Activated CD4-positive, alpha-beta T cell treated with anti-CD3 and anti-CD28 coated beads, Interleukin-2, amount 50 U/mL, for 4 hours (primary cell): ENCODE data around the gene TXNRD3.

ENCODE experiments used
- DNase-seq, 2 experiments: peaks; one replicate each; pipeline ENCODE4 v3.0.0-alpha.2; 2020

Gene TXNRD3

DNA sequence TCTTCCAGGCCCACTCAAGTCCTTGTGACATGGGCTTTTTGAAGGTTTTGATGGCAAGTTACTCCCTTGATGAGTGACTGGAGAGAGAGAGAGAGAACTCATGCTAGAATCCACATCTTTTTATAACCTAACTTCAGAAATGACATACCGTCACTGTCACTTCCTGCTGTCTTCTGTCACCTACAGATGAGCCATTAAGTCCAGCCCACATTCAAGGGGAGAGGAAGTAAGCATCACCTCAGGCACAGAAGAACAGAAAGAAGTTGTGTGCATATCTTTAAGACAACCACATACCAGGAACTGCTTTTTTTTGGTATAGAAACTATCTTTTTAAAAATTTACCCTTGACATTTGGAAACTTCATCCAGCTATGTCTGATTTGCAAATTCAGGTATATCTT, 16.6 kb upstream of the TXNRD3 start:
- DNase-seq = no peak

GRCh38 chr3:126668450-126669401, 13.8 kb upstream of the TXNRD3 start:
- no peak for DNase-seq

- no peak for DNase-seq
Observed at GRCh38 chr3:126667631-126668449, 12.9 kb upstream of the TXNRD3 start.

DNA sequence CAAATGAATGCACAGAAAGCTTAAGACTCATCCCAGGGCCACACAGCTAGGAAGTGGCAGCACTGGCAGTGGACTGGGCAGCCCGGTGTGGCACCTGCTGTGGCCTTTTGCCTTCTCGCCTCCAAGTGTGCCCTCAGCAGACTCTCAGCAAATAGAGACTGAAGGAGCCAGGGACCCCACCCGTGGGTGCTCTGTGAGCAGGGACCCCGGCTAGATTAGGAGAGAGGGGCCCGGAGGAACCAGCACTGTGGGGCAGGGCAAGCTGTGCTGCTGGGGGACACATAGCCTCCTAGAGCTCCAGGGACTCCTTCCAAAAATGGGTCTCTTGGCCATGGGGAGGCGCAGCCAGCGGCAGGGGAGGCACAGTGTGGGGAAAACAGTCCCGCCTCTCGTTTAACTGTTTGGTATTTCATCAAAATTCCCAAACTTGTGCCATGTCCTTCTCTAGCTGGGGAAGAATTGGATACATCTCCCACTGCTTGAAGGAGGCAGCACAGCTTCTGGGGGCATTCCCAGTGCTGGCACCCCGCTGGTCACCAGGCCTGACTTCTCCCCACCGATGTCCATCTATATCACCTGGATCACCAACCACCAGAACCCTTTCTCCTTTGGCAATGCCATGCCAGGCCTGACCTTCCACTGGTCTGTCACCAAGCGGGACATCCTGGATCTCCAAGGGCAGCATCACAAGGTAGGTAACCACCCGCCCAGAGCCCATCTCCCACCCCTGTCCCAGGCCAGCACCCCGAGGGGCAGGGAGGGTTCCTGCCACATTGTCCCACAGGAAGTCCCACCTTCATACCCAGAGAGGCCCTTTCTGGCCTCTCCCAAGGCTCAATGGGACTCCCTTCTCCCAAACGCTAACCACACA, 12.0 kb upstream of the TXNRD3 start:
- DNase-seq = no peak

DNA sequence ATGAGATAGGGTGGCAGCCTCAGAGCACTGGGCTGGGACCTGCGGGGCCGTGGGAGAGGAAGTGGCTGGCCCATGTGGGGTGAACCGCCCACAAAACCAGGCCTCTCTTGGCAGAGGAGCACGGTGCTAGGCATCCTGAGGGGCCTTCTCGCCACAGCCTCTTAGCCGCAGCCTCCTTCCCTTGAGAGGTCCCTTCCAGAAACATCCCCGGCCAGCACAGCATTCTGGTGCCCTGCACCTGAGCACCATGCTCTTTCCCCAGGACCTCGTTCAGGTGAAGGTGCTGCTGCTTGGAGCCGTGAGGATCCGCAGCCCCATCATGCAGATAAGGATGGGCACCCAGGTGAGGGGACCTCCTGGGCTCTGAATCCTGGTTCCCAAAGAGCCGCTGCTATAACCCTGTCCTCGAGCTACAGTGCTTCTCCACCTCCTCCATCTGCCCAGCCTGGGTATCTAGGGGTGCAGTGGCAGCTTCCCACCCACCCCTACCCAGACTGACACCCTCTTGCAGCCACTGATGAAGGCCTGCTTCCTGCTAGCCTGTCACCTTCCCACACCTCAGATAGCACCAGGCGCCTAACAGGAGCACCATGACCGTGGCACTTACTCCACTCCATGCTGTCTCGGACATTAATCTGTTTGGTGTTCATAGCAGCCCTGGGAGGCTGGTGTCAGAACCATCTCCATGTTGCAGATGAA, 11.2 kb upstream of the TXNRD3 start:
- no peak for DNase-seq

- no peak for DNase-seq
Observed at GRCh38 chr3:126665221-126665936, 10.5 kb upstream of the TXNRD3 start.

DNA sequence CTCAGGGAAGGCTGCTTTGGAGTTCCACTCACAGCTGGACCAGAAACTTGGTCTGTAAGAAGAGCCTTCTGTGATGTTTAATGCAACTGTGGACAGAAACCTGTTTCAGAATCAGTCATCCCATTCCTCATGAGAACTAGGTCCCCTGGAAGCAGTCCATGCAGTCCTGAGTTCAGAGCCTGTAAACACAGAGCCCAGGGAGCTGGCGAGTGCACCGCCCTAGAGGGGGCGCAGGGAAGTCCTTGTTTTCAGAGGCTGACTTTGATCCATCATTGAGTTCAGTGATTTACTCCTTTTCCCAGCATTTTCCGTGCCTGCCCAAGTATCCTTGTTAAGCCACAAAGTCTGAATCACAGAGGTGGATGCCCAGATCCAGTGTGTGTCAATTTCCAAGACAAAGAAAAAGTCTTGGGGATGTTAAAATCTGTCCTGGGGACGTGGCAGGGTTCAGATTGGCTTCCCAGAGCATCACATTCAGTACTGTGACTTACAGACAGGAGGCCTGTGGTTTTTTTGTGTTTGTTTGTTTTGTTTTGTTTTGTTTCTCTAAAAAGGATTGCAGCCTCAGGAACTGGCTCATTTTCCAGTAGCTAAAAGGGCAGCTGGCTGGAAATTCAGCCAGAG, 9.8 kb upstream of the TXNRD3 start:
- no peak for DNase-seq

DNA sequence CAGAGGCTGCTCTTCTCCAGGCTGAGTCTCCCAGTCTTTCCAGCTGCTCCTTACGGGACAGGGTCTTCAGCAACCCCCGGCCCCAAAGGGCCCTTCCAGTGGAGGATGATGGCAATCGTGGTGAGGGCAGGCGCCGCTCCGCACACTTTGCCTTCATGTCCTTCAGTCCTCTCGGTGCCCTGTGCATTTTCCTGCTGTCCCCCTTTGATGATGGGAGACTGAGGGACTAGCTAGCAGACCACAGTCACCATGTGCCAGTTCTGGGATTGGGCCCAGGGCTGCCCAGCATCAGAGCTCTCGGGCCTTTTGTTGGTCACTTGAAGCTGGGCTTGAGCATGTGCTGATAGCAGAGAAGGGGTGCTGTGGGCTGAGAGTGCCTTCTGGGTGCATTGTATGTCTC, 8.8 kb upstream of the TXNRD3 start:
- DNase-seq = no peak

DNA sequence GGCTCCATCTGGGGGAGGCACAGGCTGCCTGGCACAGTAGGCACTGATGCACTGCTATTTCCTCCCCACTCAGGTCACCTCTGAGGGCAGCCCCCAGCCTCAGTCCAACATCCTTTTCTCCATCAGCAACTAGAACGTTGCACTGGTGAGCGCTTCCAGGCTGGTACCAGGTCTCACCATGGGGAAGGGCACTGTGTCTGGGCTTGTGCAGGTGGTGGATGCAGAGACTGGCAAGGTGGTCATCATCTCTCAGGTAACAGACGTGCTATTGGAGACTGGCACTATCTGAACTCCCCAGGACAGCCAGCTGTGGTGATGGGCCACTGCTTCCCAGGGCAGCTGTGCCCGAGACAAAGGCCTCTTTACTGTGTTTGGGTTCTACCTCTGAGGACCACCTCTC, 8.3 kb upstream of the TXNRD3 start:
- DNase-seq = no peak

- no peak for DNase-seq
Observed at GRCh38 chr3:126661532-126662364, 6.8 kb upstream of the TXNRD3 start.

- no peak for DNase-seq
Observed at GRCh38 chr3:126659915-126660886, 5.3 kb upstream of the TXNRD3 start.

DNA sequence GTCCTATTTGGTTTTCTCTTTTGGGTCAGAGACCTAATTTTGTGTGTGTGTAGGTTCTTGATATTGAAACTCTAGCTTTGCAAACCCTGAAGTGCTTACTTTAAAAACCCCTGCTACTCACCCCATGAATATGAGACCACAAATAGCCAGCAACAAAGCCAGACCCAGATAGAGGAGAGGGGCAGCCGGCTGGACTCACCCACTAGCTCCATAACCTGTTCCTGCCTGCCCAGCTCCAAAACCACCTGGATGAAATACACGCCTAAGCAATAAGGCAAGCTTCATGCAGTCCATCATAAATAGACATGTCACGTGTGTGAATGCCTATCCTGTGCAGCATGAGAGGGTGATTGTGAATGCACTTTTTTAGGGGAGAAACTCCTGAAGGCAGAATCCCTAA, 3.7 kb upstream of the TXNRD3 start:
- no peak for DNase-seq

DNA sequence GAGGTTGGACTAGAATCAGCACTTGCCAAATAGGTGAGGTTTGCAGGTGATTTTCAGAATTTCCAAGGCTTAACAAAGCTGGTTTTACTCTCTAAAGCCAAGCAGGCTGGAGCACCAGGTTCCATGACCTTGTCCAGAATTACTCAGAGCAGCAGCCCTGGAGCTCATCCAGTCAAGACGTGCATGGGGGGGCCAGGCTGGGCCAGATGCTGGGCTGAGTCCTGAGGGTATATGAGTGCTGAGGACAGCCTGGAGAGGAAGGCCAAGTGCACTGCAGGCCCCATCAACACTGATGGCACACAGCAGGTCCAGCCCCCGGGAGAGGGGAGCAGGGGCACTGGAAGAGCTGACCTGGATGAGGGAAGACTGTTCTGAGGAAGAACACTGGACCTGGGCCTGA, 3.0 kb upstream of the TXNRD3 start:
- no peak for DNase-seq

GRCh38 chr3:126656371-126657134, 1.6 kb upstream of the TXNRD3 start:
- no peak for DNase-seq

- no peak for DNase-seq
Observed at GRCh38 chr3:126655887-126656286, 963 bp upstream of the TXNRD3 start.

GRCh38 chr3:126649556-126650092, 5.3 kb downstream of the TXNRD3 start:
- DNase-seq = no peak

DNA sequence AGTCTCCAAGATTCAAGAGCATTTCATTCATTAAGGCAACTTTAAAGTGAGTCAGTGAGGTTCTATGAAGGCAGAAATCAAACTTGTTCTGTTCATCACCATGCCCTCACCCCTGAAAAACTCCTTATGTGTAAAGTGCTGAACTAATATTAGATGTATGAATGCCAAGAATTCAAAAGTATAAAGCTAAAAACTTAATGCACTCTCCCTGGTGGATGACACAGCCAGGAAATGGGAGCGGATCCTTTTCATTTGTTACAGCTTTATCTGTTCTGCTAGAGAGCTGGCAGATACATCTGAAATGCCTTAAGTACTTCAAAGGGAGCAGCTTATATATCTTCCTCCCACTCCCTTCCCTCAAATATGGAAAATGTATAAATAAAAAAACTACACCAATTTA, 8.2 kb downstream of the TXNRD3 start:
- DNase-seq = no peak

- DNase-seq = no peak
Observed at GRCh38 chr3:126644615-126645014, 10.3 kb downstream of the TXNRD3 start.
